NCI-H69 (cell line): ENCODE results near the gene CNTFR.

ENCODE experiments used
- DNase-seq: peaks from one replicate; lab custom pipeline; 2025; lab: John Stamatoyannopoulos, UW

CNTFR gene

GRCh38 chr9:34572092-34572491 is 17.4 kb downstream of the CNTFR start:
- DNase-seq: no peak

- no peak for DNase-seq
Observed at GRCh38 chr9:34571481-34571810, 18.1 kb downstream of the CNTFR start.

- DNase-seq: peak; percentile 52
Observed at GRCh38 chr9:34570809-34571480, 18.6 kb downstream of the CNTFR start.

GRCh38 chr9:34570376-34570775 is 19.1 kb downstream of the CNTFR start:
- no peak for DNase-seq

GRCh38 chr9:34568774-34569173 is 20.8 kb downstream of the CNTFR start:
- peak; percentile 27 for DNase-seq

GRCh38 chr9:34568133-34568532 is 21.4 kb downstream of the CNTFR start:
- no peak for DNase-seq

- DNase-seq: no peak
Observed at GRCh38 chr9:34566972-34567371, 22.6 kb downstream of the CNTFR start.

- DNase-seq: no peak
Observed at GRCh38 chr9:34566322-34566721, 23.2 kb downstream of the CNTFR start.

GRCh38 chr9:34565856-34566255 is 23.7 kb downstream of the CNTFR start:
- DNase-seq: no peak

- no peak for DNase-seq
Observed at GRCh38 chr9:34564617-34565016, 24.9 kb downstream of the CNTFR start.

- DNase-seq: no peak
Observed at GRCh38 chr9:34563262-34563661, 26.3 kb downstream of the CNTFR start.

- DNase-seq: no peak
Observed at GRCh38 chr9:34562135-34562745, 27.3 kb downstream of the CNTFR start.

GRCh38 chr9:34560599-34561214 is 28.8 kb downstream of the CNTFR start:
- DNase-seq: no peak

GRCh38 chr9:34559624-34560455 is 29.7 kb downstream of the CNTFR start:
- DNase-seq: no peak

GRCh38 chr9:34558919-34559623 is 30.5 kb downstream of the CNTFR start:
- DNase-seq: peak; percentile 88

- DNase-seq: no peak
Observed at GRCh38 chr9:34558364-34558763, 31.2 kb downstream of the CNTFR start.

GRCh38 chr9:34557426-34558321 is 31.9 kb downstream of the CNTFR start:
- peak; percentile 50 for DNase-seq

- no peak for DNase-seq
Observed at GRCh38 chr9:34556949-34557348, 32.6 kb downstream of the CNTFR start.

GRCh38 chr9:34555936-34556525 is 33.5 kb downstream of the CNTFR start:
- peak; percentile 69 for DNase-seq

- DNase-seq: no peak
Observed at GRCh38 chr9:34555500-34555899, 34.0 kb downstream of the CNTFR start.

GRCh38 chr9:34555002-34555348 is 34.5 kb downstream of the CNTFR start:
- peak; percentile 97 for DNase-seq
